ENCODE results near the gene MEF2D.
A peak's percentile ranks its signal among the peaks of the same experiment; 100 is the strongest.

Gene MEF2D

DNA sequence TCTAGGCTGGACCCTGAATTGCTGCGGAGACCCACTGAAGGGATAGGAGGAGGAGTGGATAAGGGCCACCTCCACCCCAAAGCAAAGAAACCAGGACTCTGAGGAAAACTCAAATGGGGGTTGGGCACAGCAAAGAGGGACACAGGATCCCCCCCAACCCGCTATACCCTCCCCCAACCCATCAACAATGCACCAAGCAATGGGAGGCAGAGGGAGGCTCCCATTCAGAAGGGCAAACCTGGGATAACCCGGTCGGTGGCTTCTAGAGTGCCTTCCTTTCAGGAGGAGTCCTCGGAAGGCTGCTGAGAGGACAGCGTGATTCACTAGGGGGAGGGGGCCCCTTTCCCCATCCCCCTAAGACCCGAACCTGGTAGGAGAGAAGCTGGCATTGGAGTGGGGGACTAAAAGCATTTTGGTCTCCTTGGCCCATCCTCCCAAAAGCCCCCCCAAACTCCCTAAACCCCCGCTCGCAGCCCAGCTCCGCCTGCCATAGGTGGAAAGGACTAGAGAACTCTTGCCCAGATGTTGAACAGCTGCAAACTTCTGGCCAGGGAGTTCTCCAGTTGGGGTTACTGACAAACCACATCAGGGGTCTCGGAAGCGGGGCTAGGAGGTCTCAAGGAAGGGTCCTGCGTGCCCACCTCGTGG, 1.3 kb downstream of the MEF2D start:
- DNase-seq = no peak

- DNase-seq = no peak
Measured at GRCh38 chr1:156498432-156499193, 2.0 kb downstream of the MEF2D start.

- peak; percentile 72 for DNase-seq
Measured at GRCh38 chr1:156497743-156498431, 2.7 kb downstream of the MEF2D start.

- DNase-seq = no peak
Measured at GRCh38 chr1:156497078-156497742, 3.4 kb downstream of the MEF2D start.

DNA sequence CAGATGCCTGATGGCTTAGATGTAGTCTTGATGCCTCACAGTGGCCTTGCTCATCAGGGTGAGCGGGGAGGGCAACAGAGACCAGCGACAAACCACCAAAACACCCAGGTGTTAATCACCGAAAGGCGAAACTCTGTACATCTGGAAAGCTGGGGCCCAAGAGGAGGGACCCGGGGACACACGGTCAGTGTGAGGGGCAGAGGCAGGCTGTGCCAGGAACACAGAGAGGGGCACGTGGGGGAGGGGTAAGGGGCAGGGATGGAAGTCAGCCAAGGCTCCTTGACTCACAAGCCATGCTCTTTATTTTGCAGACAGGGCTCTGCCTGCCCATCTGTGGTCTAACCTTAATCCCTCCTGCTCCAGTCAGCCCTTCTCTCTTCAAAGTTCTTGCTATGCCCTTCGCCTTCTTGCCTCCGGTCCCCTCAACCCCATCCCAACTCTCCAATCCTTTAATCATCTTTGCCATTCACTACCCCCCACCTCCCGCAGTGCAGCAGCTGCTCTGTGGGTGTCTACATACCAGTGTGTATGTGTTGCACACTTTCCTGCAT, 4.3 kb downstream of the MEF2D start:
- DNase-seq = no peak

GRCh38 chr1:156495401-156496140, 5.0 kb downstream of the MEF2D start:
- no peak for DNase-seq

- no peak for DNase-seq
Measured at GRCh38 chr1:156494309-156494895, 6.2 kb downstream of the MEF2D start.

- peak; percentile 50 for DNase-seq
Measured at GRCh38 chr1:156493742-156494141, 6.8 kb downstream of the MEF2D start.

- DNase-seq = peak; percentile 72
Measured at GRCh38 chr1:156493154-156493631, 7.4 kb downstream of the MEF2D start.

GRCh38 chr1:156492591-156493080, 7.9 kb downstream of the MEF2D start:
- no peak for DNase-seq

- no peak for DNase-seq
Measured at GRCh38 chr1:156492013-156492590, 8.5 kb downstream of the MEF2D start.

DNA sequence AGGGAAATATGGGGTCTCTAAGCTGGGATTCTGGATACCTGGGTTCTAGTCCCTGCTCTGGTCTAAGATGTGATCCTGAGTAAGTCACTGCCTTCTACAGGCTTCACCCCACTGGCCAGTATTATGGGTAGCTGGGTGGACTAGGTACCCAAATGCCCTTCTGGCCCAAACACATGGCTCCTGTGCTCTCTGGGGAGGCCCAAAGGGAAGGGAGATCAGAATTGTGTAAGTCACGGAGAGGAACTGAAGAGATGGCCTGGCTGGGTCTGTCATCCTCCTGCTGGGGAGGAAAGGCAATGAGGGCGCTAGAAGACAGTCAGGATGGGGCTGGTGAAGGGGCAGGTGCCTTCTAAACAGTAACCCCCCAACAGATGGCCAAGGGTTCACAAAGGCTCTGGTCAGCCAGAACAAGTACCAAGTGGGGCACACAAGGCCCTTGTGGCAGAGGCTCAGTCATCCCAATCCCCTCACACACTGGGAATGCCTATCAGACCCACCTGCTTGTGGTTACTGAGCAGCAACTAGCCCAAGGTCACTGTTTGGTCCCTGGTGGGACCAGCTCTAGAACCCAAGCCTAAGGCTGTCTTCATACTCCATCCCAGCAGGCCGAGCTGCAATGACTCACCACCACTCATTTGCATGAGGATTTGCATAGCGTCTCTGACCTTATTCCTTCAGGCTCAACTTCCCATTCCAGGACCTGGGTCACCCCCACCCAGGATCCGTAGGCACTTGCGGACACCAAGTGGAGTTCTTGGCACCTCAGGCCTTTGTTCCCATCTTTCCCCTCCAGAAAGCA, 9.2 kb downstream of the MEF2D start:
- no peak for DNase-seq

GRCh38 chr1:156490401-156491032, 10.1 kb downstream of the MEF2D start:
- DNase-seq = no peak

GRCh38 chr1:156489935-156490293, 10.7 kb downstream of the MEF2D start:
- DNase-seq = no peak

- peak; percentile 96 for DNase-seq
Measured at GRCh38 chr1:156489166-156489934, 11.2 kb downstream of the MEF2D start.

DNA sequence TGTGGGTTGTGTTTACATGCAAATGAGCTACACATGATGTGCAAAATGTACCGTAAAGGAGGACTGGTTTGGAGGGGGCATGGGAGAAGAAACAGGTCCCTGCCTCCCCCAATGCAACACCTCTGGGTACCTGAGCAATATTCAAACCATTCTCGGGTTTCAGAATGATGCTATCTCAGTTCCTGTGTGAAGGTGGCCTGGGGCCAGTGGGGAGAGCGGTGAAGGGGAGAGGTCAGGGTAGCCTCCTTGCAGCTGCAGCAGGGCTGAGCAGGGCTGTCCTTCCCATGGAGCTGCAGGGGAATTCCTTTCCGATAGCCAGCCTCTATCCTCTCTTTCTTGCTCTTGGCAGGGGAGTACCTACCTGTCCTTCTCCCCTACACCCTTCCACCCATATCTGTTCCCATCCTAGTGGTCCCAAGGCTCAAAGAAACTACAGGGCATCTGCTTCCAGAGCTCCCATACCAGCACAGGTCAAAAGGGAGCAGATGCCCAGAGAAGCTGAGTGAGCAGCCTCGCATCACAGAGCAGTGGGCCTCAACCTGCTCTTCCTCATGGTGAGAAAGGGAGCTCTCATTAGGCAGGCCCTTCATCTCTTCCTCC, 11.9 kb downstream of the MEF2D start:
- no peak for DNase-seq

DNA sequence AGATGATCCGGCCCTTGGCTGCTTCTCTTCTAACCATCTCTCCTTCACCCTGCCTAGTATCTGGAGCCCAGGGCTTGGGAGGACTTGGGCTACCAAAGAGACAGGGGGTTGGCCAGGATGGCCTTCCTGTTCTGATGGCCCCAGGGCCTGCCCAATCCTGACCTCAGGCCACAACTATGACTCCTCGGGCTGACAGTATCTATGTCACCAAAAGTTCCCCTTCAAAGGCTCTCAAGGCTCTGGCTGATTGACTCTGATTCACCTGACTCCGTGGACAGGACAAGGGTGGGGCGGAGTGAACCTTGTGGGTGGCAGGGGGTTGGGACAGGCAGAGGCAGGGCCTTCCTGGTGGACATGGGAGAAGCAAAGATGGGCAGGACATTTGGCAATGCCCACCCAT, 12.7 kb downstream of the MEF2D start:
- DNase-seq = no peak

All from NCI-H2171 treated with DMSO at 0.1 percent for 48 hours (cell line).